ENCODE results near the gene PFKFB4. TPM values are rescaled to one million over a fixed set of nuclear protein-coding genes. Genes with fewer than 3 reads are reported as not detected.

Gene PFKFB4
- total and polyA plus RNA-seq, 2 experiments from 2014 or later, result 8.6 to 22.9 TPM

GRCh38 chr3:48581621-48582481, 25.2 kb upstream of the PFKFB4 start:
- Mint-ChIP-seq H3K27ac (no peak overlapping the region), H3K9me3 (no peaks in the 10 kb centered on the region; the same call in 2 of the 3 replicates), H3K4me1 (no peaks in the 10 kb centered on the region), H3K36me3 (ENCODE audit: low read depth) (peaks cover 4% of the 10 kb centered on the region; the same call in 2 of the 3 replicates), H3K27me3 (ENCODE audit: insufficient read depth, low read depth, poor library complexity) (no peaks in the 10 kb centered on the region), H3K4me3 (no peak overlapping the region)
- Histone ChIP-seq H3K4me1 (ENCODE audit: insufficient read depth) (no peaks in the 10 kb centered on the region), H3K27ac (ENCODE audit: low read depth) (no peak overlapping the region), H3K36me3 (ENCODE audit: insufficient read depth) (no peaks in the 10 kb centered on the region), H2AFZ (no peak overlapping the region), H4K20me1 (replicated peaks; ENCODE audit: insufficient read depth) (no peaks in the 10 kb centered on the region), H3K79me2 (replicated peaks; ENCODE audit: insufficient read depth) (no peaks in the 10 kb centered on the region), H3K4me3 (no peak overlapping the region), H3K9me2 (ENCODE audit: insufficient read depth) (no peaks in the 10 kb centered on the region), H3K27me3 (ENCODE audit: insufficient read depth) (no peaks in the 10 kb centered on the region), H3K4me2 (no peak overlapping the region), H3F3A (replicated peaks; ENCODE audit: low read depth) (no peaks in the 10 kb centered on the region)
- ATAC-seq, result no peak
- TF ChIP-seq ZNF331 (CRISPR knock-in tag; IDR thresholded peaks at IDR 0.05; ENCODE audit: low read depth) (no peak), CTCF (conservative IDR thresholded peaks at IDR 0.05; ENCODE audit: low read depth in 2 of 2) (peak in 1 of 2 experiments; percentile 23; a peak in 2 of 4 replicates), NANOG (IDR thresholded peaks at IDR 0.05; ENCODE audit: borderline replicate concordance) (no peak)
- no peak for DNase-seq (ENCODE audit: low spot score)

- Histone ChIP-seq H2AFZ (no peak overlapping the region), H3K4me3 (no peak overlapping the region), H3K27ac (ENCODE audit: low read depth) (no peak overlapping the region), H3K4me1 (ENCODE audit: insufficient read depth) (no peaks in the 10 kb centered on the region), H4K20me1 (replicated peaks; ENCODE audit: insufficient read depth) (no peaks in the 10 kb centered on the region), H3K79me2 (replicated peaks; ENCODE audit: insufficient read depth) (no peaks in the 10 kb centered on the region), H3F3A (replicated peaks; ENCODE audit: low read depth) (no peaks in the 10 kb centered on the region), H3K36me3 (ENCODE audit: insufficient read depth) (no peaks in the 10 kb centered on the region), H3K9me2 (ENCODE audit: insufficient read depth) (no peaks in the 10 kb centered on the region), H3K4me2 (no peak overlapping the region), H3K27me3 (ENCODE audit: insufficient read depth) (no peaks in the 10 kb centered on the region)
- Mint-ChIP-seq H3K4me3 (no peak overlapping the region), H3K27ac (no peak overlapping the region), H3K36me3 (ENCODE audit: low read depth) (peaks cover 3% of the 10 kb centered on the region; the same call in 2 of the 3 replicates), H3K4me1 (no peaks in the 10 kb centered on the region), H3K27me3 (ENCODE audit: insufficient read depth, low read depth, poor library complexity) (no peaks in the 10 kb centered on the region), H3K9me3 (no peaks in the 10 kb centered on the region)
- DNase-seq (ENCODE audit: low spot score) (no peak), ATAC-seq (no peak)
- no peak for TF ChIP-seq STAT1 (IDR thresholded peaks at IDR 0.05; ENCODE audit: unreplicated experiment)
Measured at GRCh38 chr3:48576647-48577046, 20.0 kb upstream of the PFKFB4 start.

GRCh38 chr3:48575366-48575765, 18.8 kb upstream of the PFKFB4 start:
- H3K4me2 ChIP-seq, result no peak overlapping the region
- H3K36me3 ChIP-seq (ENCODE audit: insufficient read depth), result no peaks in the 10 kb centered on the region
- no peaks in the 10 kb centered on the region for H3K9me3 Mint-ChIP-seq
- H4K20me1 ChIP-seq (replicated peaks; ENCODE audit: insufficient read depth), result no peaks in the 10 kb centered on the region
- H3K27me3 Mint-ChIP-seq (ENCODE audit: insufficient read depth, low read depth, poor library complexity), result peaks cover 3% of the 10 kb centered on the region
- no peaks in the 10 kb centered on the region for H3F3A ChIP-seq (replicated peaks; ENCODE audit: low read depth)
- H3K4me3 ChIP-seq, result no peak overlapping the region
- no peak overlapping the region for H2AFZ ChIP-seq
- no peaks in the 10 kb centered on the region for H3K4me1 Mint-ChIP-seq
- H3K79me2 ChIP-seq (replicated peaks; ENCODE audit: insufficient read depth), result no peaks in the 10 kb centered on the region
- peak overlapping the region; percentile 59; the same call in 1 of the 2 replicates for H3K27ac Mint-ChIP-seq
- H3K27me3 ChIP-seq (ENCODE audit: insufficient read depth), result no peaks in the 10 kb centered on the region
- no peak for DNase-seq (ENCODE audit: low spot score)
- no peaks in the 10 kb centered on the region for H3K9me2 ChIP-seq (ENCODE audit: insufficient read depth)
- H3K27ac ChIP-seq (ENCODE audit: low read depth), result no peak overlapping the region
- ATAC-seq, result no peak
- H3K36me3 Mint-ChIP-seq (ENCODE audit: low read depth), result no peaks in the 10 kb centered on the region; the same call in 2 of the 3 replicates
- H3K4me1 ChIP-seq (ENCODE audit: insufficient read depth), result no peaks in the 10 kb centered on the region
- no peak overlapping the region for H3K4me3 Mint-ChIP-seq
- TF ChIP-seq ZNF331 (CRISPR knock-in tag; IDR thresholded peaks at IDR 0.05; ENCODE audit: low read depth), result no peak
- TF ChIP-seq CTCF (conservative IDR thresholded peaks at IDR 0.05; ENCODE audit: low read depth in 2 of 2), result no peak
- no peak for TF ChIP-seq ETS1 (IDR thresholded peaks at IDR 0.05)
- no peak for TF ChIP-seq REST (IDR thresholded peaks at IDR 0.05; ENCODE audit: unreplicated experiment)
